ENCODE data around the gene GLI3.

GLI3 gene

GRCh38 chr7:42168512-42168911, 68.5 kb downstream of the GLI3 start:
- DNase-seq (ENCODE audit: low read depth) = no peak
- TF ChIP-seq CTCF (conservative IDR thresholded peaks at IDR 0.05; ENCODE audit: low read depth, low read length) = no peak

GRCh38 chr7:42167631-42168236, 69.3 kb downstream of the GLI3 start:
- H3K4me3 ChIP-seq (ENCODE audit: low read length) = no peak overlapping the region
- no peak for DNase-seq (ENCODE audit: low read depth)
- TF ChIP-seq CTCF (conservative IDR thresholded peaks at IDR 0.05; ENCODE audit: low read depth, low read length) = no peak

More at GRCh38 chr7:42168512-42168911, 68.5 kb downstream of the GLI3 start:
- no peak overlapping the region for H3K4me3 ChIP-seq (ENCODE audit: low read length)

DNA sequence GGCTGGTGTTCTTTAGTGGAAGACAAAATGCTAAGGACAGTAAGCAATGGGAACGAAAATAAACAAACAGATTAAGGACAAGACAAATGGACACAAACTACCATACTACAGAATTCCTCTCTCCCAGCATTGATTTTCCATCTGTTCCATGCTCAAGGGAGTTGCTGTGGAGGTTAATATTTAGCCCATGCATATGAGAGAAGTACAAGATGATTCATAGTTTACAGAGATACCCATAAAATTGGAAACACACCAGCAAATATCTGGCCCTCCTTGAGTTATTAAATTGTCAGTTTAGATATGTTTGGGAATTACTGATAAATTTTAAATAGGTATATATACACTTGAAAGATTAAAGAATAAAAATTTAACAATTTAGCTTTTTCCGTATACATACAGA, 69.8 kb downstream of the GLI3 start:
- DNase-seq (ENCODE audit: low read depth) = no peak
- H3K4me3 ChIP-seq (ENCODE audit: low read length) = no peak overlapping the region
- TF ChIP-seq CTCF (conservative IDR thresholded peaks at IDR 0.05; ENCODE audit: low read depth, low read length) = no peak

DNA sequence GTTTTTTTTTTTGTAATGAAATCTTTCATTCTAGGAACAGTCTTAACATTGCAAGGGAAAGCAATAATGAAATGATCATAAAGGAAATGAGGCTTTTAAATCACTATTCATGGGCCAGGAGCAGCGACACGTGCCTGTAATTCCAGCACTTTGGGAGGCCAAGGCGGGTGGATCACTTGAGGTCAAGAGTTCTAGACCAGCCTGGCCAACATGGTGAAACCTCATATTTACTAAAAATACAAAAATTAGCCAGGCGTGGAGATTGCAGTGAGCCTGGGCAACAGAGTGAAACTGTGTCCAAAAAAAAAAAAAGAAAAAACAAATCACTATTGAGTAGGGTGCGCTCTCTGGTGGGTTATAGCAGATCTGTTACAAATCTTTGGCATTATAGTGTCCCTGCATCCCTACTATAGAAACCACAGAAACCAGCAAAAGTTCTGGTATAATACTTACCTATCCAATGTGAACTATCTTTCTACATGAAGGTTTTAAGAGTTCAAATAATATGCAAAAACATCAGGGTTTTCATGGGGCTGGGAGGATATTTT, 72.1 kb downstream of the GLI3 start:
- DNase-seq (ENCODE audit: low read depth) = no peak
- TF ChIP-seq CTCF (conservative IDR thresholded peaks at IDR 0.05; ENCODE audit: low read depth, low read length) = no peak
- no peak overlapping the region for H3K4me3 ChIP-seq (ENCODE audit: low read length)

GRCh38 chr7:42162560-42163325, 74.3 kb downstream of the GLI3 start:
- TF ChIP-seq CTCF (conservative IDR thresholded peaks at IDR 0.05; ENCODE audit: low read depth, low read length) = no peak
- DNase-seq (ENCODE audit: low read depth) = no peak

DNA sequence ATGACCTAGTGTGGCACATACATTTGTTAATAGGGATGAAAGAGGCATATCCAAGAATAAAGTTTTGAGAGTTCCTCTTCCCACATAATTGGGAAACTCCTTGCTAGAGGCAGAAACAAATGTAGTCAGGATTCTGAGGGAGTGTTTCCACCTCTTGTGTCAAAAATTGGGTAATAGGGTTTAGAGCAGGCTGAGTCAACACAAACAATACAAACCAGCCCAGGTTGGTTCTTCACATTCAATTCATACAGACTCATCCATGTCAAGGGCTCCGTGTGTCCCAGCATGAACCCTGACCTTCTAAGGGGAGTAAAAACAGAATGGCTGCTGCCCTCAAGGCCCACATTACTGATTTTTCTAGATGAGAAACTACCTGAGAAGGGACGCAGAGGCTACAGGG, 75.3 kb downstream of the GLI3 start:
- no peak for TF ChIP-seq CTCF (conservative IDR thresholded peaks at IDR 0.05; ENCODE audit: low read depth, low read length)

More at GRCh38 chr7:42162560-42163325, 74.3 kb downstream of the GLI3 start:
- H3K4me3 ChIP-seq (ENCODE audit: low read length) = no peak overlapping the region

More for the DNA sequence above, 75.3 kb downstream of the GLI3 start:
- DNase-seq (ENCODE audit: low read depth) = no peak
- no peak overlapping the region for H3K4me3 ChIP-seq (ENCODE audit: low read length)
